ENCODE results near the gene ZNF649. TPM values are rescaled to one million over a fixed set of nuclear protein-coding genes. Genes with fewer than 3 reads are reported as not detected.
A peak's percentile ranks its signal among the peaks of the same experiment; 100 is the strongest.

Gene ZNF649
- 28.4 to 31.8 TPM (median 30.7 TPM) in 3 replicates for total RNA-seq

DNA sequence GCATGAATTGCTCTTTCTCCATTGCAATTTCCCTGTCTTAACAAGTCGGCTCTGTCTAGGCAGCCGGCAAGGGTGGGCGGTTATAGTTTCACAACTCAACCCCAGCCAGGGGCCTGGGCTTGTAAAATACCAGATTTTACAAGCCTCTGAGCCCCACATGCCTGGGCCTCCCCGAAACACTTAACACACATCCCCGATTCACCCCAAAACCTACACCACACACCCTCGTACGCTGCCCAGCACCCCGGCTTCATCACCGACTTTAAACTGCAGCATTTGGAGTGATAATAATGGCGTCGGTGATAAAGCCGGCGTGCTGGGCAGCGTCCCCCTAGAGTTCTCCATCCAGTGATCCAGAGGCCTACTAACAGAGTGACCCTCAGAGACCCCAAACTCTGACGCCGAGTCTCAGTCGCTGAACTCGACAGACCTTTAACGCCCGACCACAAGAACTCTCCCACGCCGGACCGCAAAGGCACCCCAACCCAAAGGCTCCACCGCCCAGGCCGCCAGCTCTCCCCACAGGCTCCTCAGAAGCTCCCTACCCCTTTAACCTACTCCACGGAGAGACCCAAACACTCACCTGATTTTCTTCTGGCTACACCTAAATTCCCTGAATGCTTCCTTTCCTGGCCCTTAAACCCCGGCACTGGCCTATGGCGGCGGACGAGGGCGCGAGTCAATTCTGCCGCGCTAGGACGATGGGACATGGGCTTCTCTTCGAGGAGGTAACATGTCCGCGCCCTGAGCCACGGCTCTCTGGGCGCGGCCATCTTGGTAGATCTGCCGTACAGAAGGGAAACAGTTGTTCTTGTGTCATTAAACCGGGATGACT is at the start of gene ZNF649:
Gene ZNF649, minus strand, starts transcription at position 687 of the 835 bp plus-strand sequence. CDS start 4,910 bp downstream, outside the sequence.
- Mint-ChIP-seq H3K36me3 (peaks cover 46% of the 10 kb centered on the region), H3K27me3 (ENCODE audit: low read depth) (no peaks in the 10 kb centered on the region), H3K9me3 (peaks cover 65% of the 10 kb centered on the region), H3K4me3 (peak within 1 kb of the TSS; percentile 99), H3K4me1 (peaks cover 14% of the 10 kb centered on the region), H3K27ac (peak within 1 kb of the TSS; percentile 99)
- TF ChIP-seq, protein P1, sequence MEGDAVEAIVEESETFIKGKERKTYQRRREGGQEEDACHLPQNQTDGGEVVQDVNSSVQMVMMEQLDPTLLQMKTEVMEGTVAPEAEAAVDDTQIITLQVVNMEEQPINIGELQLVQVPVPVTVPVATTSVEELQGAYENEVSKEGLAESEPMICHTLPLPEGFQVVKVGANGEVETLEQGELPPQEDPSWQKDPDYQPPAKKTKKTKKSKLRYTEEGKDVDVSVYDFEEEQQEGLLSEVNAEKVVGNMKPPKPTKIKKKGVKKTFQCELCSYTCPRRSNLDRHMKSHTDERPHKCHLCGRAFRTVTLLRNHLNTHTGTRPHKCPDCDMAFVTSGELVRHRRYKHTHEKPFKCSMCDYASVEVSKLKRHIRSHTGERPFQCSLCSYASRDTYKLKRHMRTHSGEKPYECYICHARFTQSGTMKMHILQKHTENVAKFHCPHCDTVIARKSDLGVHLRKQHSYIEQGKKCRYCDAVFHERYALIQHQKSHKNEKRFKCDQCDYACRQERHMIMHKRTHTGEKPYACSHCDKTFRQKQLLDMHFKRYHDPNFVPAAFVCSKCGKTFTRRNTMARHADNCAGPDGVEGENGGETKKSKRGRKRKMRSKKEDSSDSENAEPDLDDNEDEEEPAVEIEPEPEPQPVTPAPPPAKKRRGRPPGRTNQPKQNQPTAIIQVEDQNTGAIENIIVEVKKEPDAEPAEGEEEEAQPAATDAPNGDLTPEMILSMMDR (IDR thresholded peaks at IDR 0.05; ENCODE audit: unreplicated experiment): no peak
- DNase-seq (ENCODE audit: low spot score in 2 of 2, unreplicated experiment in 2 of 2): peak; percentile 66 to 79

DNA sequence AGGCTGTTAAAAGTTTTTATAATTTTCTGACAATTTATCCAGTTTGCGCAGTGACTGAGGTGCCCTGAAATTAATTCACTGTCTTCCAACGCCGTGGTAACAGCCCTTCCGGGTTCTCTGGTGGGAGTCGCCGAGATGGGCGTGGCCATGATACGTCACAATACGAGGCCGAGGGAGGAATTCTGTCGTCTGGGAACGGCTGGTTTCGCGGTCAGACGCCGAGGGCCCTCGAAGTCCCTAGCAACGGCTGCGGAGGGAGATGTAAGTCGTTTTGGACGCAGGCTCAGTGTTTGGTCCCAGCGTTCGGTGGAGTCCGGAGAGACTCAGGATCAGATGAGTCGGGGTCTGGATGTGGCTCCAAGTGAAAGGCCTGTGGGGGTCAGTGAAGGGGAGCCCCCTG is 44.2 kb upstream of the ZNF649 start:
- no peak for DNase-seq (ENCODE audit: low spot score in 2 of 2, unreplicated experiment in 2 of 2)
- no peak overlapping the region for H3K27ac Mint-ChIP-seq
- no peaks in the 10 kb centered on the region for H3K27me3 Mint-ChIP-seq (ENCODE audit: low read depth)
- TF ChIP-seq, protein P1 (IDR thresholded peaks at IDR 0.05; ENCODE audit: unreplicated experiment): no peak
- H3K36me3 Mint-ChIP-seq: peaks cover 64% of the 10 kb centered on the region
- H3K9me3 Mint-ChIP-seq: peaks cover 78% of the 10 kb centered on the region
- H3K4me1 Mint-ChIP-seq: no peaks in the 10 kb centered on the region
- no peak overlapping the region for H3K4me3 Mint-ChIP-seq

DNA sequence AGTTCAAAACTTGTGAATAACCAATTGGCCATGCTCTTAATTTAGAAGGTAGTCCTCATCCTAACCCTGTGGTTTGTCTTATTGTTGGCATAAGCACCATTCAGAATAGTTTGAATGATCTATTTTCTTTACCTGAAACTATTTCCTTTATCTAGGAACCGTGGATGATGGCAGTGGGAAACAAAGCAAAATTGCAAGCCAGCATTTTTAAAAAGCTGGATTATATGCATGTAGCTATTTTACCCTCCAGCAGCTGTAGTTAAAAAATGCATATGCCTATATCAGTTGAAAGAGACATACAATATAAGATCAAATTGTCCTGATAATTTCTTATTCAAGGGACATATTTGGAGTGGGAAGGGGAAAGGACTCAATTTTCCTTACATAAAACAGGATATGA is 41.8 kb upstream of the ZNF649 start:
- H3K27ac Mint-ChIP-seq: no peak overlapping the region
- no peak for DNase-seq (ENCODE audit: low spot score in 2 of 2, unreplicated experiment in 2 of 2)
- H3K4me3 Mint-ChIP-seq: no peak overlapping the region
- no peaks in the 10 kb centered on the region for H3K4me1 Mint-ChIP-seq
- peaks cover 81% of the 10 kb centered on the region for H3K36me3 Mint-ChIP-seq
- TF ChIP-seq, protein P1 (IDR thresholded peaks at IDR 0.05; ENCODE audit: unreplicated experiment): no peak
- no peaks in the 10 kb centered on the region for H3K27me3 Mint-ChIP-seq (ENCODE audit: low read depth)
- H3K9me3 Mint-ChIP-seq: peaks cover 89% of the 10 kb centered on the region

DNA sequence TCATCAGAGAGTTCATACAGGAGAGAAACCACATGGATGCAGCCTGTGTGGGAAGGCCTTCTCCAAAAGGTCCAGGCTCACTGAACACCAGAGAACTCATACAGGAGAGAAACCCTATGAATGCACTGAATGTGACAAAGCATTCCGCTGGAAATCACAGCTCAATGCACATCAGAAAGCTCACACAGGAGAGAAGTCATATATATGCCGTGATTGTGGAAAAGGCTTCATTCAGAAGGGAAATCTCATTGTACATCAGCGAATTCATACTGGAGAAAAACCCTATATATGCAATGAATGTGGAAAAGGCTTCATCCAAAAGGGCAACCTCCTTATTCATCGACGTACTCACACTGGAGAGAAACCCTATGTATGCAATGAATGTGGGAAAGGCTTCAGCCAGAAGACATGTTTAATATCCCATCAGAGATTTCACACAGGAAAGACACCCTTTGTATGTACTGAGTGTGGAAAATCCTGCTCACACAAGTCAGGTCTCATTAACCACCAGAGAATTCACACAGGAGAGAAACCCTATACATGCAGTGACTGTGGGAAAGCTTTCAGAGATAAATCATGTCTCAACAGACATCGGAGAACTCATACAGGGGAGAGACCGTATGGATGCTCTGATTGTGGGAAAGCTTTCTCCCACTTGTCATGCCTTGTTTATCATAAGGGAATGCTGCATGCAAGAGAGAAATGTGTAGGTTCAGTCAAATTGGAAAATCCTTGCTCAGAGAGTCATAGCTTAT is 40.2 kb upstream of the ZNF649 start:
- no peaks in the 10 kb centered on the region for H3K4me1 Mint-ChIP-seq
- H3K9me3 Mint-ChIP-seq: peaks cover 85% of the 10 kb centered on the region
- no peaks in the 10 kb centered on the region for H3K27me3 Mint-ChIP-seq (ENCODE audit: low read depth)
- TF ChIP-seq, protein P1 (IDR thresholded peaks at IDR 0.05; ENCODE audit: unreplicated experiment): no peak
- no peak overlapping the region for H3K4me3 Mint-ChIP-seq
- H3K27ac Mint-ChIP-seq: no peak overlapping the region
- peaks cover 91% of the 10 kb centered on the region for H3K36me3 Mint-ChIP-seq
- no peak for DNase-seq (ENCODE audit: low spot score in 2 of 2, unreplicated experiment in 2 of 2)

DNA sequence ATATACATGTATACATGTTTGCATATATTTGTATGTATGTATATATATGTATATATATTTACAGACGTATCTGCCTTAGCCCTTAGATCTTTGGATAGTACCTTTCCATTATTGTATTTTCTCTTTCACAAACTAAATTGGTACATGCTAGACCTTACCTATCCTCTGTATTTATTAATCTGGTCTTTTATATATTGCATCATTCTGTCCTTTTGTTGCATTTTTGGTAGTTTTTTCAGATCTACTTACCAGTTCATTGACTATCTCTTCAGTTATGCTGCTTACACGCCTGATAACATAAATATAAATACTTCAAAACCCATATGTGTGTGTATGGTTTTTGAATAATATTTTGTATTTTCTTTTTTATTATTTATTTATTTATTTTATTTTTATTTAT is 34.1 kb upstream of the ZNF649 start:
- no peaks in the 10 kb centered on the region for H3K27me3 Mint-ChIP-seq (ENCODE audit: low read depth)
- no peak overlapping the region for H3K27ac Mint-ChIP-seq
- TF ChIP-seq, protein P1 (IDR thresholded peaks at IDR 0.05; ENCODE audit: unreplicated experiment): no peak
- H3K4me1 Mint-ChIP-seq: no peaks in the 10 kb centered on the region
- DNase-seq (ENCODE audit: low spot score in 2 of 2, unreplicated experiment in 2 of 2): no peak
- no peak overlapping the region for H3K4me3 Mint-ChIP-seq
- H3K36me3 Mint-ChIP-seq: peaks cover 91% of the 10 kb centered on the region
- H3K9me3 Mint-ChIP-seq: peaks cover 65% of the 10 kb centered on the region
